Stomach (tissue), 4 donors: Measurements from ENCODE around the gene VTI1A.

Experiments
- CTCF ChIP-seq, 7 experiments: fragments of 450-650 bp in 4 of 7; fragments of 200-600 bp in 3 of 7; sonication (generic) in 3 of 7; IDR thresholded peaks; one replicate each; pipeline ENCODE4 v1.5.1; 2016 to 2019; ENCODE audit warnings: antibody characterized with exemption in 7 of 7, control low read depth in 2 of 7, mild to moderate bottlenecking in 1 of 7
- EP300 ChIP-seq: sonication (generic); formaldehyde crosslinking; IDR thresholded peaks from one replicate; pipeline ENCODE4 v1.6.1; 2017; ENCODE audit warnings: antibody characterized with exemption
- POLR2A ChIP-seq, 4 donors: fragments of 450-650 bp; IDR thresholded peaks; one replicate each; pipeline ENCODE4 v1.6.1; 2016; ENCODE audit warnings: antibody characterized with exemption in 4 of 4, control low read depth in 2 of 4, mild to moderate bottlenecking in 1 of 4, moderate library complexity in 1 of 4
- POLR2AphosphoS5 ChIP-seq, 3 donors: sonication (generic); formaldehyde crosslinking; IDR thresholded peaks; one replicate each; pipeline ENCODE4 v1.6.1; 2016; ENCODE audit warnings: antibody characterized with exemption in 3 of 3

GRCh38 chr10:112562809-112563663, 116.0 kb downstream of the VTI1A start:
- TF ChIP-seq CTCF (IDR thresholded peaks at IDR 0.05) (no peak), POLR2AphosphoS5 (IDR thresholded peaks at IDR 0.05) (no peak), EP300 (no peak), POLR2A (IDR thresholded peaks at IDR 0.05) (no peak)
